ENCODE results near the gene MICA.
A peak's percentile ranks its signal among the peaks of the same experiment; 100 is the strongest.
"Not testable (repeated sequence)": the region's sequence is repeated elsewhere in the genome, so short reads cannot be mapped to it uniquely, and the experiment has no call there.

Gene MICA

DNA sequence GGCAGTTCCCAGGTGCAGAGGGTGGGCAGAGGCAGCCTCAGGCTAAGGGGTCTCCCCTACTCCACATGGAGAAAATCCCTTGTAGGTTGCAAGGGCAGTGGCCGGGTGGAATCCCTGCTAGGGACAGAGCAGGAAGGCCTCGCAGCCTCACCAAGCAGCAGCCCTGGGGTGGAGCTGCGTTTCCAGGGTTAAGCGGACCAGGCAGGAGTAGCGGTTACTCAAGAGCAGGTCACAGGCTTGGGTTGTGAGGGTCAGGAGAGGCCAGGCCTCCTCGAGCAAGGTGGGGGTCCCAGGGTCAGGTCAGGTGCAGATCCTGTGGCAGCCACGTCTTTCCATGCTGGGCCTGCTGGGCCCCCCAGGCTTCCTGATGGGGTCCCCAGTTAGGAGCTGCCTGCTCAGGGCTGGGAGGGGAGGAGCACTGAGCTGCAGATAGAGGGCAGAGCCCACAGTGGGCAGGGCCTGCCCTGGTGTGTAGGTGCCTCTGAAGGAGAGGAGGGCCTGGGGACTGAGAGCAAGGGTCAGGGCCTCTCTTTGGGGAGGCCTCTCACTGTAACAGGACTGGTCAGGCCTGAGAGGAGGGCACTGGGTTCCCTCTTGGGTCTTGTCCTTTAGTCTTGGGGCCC, 10.9 kb downstream of the MICA start:
- not testable (repeated sequence) for DNase-seq

- no peak for DNase-seq
These were observed 11.4 kb downstream of the MICA start for GRCh38 chr6:31414771-31415265.

DNA sequence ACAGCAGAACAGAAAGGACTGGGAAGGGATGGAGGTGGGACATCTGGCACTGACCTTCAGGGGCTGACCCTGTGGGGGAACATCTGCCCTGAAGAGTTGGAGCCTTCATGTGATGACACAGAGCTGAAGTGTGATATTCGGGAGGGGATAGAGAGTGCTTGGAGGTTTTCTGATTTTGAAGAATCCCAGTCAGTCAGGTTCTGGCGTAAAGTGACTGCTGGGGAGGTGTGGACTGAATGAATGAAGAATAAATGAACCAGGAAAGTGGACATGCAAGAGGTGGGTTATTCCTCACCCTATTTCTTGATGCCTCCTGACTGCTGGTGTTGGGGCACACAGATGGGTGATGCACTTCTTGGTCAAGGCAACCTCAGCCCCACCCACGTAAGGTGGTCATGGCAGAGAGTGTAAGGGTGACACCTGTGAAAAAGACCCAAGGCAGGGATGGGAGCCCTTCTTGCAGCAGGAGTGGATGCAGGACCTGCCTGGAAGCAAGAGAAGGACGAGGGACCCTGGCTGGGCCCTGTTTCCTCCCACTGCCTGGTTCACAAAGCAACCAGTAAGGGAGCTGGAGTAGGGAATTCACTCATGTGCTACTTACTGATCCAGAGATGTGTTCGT, 13.1 kb downstream of the MICA start:
- no peak for DNase-seq

DNA sequence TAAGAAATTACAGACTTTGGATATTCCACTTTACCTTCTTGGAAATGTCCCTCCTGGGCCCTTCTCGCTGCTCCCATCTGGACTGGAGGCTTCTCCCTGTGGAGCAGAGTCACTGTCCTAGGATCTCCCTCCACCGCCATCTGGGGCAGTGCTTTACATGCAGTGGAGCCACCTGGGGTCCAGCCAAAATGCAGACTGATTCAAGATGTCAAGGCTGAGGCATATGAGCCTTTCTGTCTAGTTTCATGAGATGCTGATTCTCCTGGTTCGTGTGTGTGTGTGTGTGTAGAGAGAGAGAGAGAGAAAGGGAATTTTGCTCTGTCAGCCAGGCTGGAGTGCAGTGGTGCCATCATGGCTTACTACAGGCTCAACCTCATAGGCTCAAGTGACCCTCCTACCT, 14.9 kb downstream of the MICA start:
- DNase-seq, result no peak

DNA sequence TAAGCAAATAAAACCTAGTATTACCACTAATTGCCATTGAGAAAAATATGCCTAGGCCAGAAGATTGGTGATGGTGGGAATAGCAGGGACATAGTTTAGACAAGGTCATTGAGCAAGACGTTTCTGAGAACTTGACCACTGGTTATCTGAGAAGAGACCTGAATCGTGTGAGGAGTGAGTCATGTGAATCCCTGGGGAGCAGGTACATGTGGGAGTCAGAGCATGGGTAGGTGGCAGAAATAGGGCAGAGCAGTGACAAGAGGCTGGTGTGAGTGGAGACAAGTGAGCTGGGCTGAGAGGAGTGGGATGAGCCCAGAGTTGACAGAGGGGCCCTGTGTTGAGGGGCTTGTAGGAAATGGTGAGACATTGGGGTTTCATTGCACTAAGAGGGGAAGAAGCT, 16.4 kb downstream of the MICA start:
- DNase-seq, result no peak

DNA sequence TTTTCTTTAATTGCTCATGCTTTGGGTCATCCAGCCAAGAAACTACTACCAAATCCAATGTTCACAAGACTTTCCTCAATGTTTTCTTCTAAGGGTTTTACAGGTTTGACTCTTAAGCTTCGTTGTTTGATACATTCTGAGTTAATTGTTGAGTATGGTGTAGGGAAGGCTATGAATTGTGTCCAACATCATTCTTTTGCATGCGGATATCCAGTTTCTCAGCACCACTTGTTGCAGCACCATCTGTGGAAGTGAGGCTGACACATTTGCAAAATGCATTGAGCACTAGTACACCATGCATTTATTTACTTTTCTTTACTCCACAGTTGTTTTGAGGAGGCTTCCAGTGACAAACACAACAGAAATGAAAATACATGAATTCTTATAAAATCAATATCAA, 17.2 kb downstream of the MICA start:
- no peak for DNase-seq

- no peak for DNase-seq
These were observed 19.2 kb downstream of the MICA start for GRCh38 chr6:31422587-31422986.

DNA sequence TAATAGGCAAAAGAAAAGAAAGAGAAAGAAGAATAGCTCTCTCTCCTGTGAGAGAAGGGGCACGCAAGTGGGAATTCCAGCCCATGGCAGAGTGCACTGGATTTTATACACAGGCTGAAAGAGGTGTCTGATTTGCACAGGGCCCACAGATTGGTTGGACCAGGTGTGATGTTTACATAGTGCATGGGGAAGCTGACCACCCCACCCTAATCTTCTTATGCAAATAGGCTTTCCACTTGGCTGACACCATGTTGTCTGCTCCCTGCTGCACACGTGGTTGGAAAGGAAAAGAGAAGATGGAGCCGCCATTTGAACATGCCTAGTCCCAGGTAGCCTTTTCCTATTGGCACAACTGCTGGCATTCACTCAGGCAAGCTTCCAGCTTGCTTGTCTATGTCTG, 20.2 kb downstream of the MICA start:
- no peak for DNase-seq

GRCh38 chr6:31426395-31427354, 23.3 kb downstream of the MICA start:
- peak in 1 of 5 experiments; percentile 21 for DNase-seq

DNA sequence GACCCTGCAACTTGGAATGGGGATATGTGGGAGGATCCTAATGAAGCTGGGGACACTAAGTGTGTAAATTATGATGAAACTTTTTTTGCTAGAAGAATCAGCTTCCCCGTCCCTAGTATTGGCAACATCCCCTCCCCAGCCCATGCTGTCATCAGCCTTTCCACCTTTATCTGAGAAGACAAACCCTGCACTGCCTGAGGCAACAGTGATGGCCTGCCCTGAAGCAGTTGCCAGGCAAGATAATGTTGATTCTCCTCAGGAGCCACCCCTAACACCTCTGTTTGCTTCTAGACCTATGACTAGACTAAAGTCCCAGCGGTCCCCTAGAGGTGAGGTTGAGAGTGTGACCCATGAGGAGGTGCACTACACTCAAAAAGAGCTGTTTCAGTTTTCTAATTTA, 27.1 kb downstream of the MICA start:
- no peak for DNase-seq

DNA sequence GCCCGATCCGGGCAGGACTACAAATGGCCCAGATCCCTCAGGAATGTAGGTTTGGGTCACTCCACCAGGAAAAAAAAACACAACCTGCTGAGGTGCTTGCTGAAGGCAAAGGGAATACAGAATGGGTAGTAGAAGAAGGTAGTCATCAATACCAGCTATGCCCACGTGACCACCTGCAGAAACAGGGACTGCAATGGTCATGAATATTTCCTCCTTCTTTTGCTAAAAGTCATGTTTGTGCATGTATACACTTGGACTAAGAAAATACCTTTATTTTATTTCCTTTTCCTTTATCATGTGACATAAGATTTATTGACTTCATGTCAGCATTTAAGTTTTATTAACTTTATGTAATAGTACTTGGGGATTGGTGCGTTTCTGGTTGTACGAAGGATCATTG, 31.7 kb downstream of the MICA start:
- DNase-seq, result not testable (repeated sequence)

DNA sequence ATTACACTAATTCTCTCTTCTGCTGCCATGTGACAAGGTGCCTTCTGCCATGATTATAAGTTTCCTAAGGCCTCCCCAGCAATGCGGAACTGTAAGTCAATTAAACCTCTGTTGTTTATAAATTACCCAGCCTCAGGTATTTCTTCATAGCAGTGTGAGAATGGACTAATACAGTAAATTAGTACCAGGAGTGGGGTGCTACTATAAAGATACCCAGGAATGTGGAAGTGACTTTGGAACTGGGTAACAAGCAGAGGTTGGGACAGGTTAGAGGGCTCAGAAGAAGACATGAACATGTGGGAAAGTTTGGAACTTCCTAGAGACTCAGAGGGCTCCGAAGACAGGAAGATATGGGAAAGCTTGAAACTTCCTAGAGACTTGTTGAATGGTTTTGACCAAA, 34.8 kb downstream of the MICA start:
- no peak for DNase-seq

GRCh38 chr6:31438677-31439076, 35.3 kb downstream of the MICA start:
- no peak for DNase-seq

- peak in 4 of 5 experiments; percentile 63 to 81 (median 72) for DNase-seq
These were observed 38.2 kb downstream of the MICA start for GRCh38 chr6:31441365-31442267.

- DNase-seq, result no peak
These were observed 43.1 kb downstream of the MICA start for GRCh38 chr6:31446481-31446880.

GRCh38 chr6:31446999-31447789, 43.8 kb downstream of the MICA start:
- DNase-seq, result not testable (repeated sequence)

- DNase-seq, result no peak
These were observed 47.4 kb downstream of the MICA start for GRCh38 chr6:31450751-31451150.

DNA sequence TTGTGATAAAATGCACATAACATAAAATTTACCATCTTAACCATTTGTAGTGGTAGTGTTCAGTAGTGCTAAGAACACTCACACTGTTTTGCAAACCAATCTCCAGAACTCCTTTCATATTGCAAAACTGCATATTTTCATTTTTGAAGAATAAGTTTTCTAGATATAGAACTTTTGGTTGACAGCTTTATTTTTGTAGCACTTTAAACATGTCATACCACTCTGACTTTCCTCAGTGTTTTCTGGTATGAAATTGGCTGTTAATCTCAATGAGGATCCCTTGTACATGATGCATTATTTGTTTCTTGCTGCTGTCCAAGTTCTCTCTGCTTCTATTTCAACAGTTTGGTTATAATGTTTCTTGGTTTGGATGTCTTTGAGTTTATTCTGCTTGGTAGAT, 49.5 kb downstream of the MICA start:
- no peak for DNase-seq

GRCh38 chr6:31453259-31453658, 49.9 kb downstream of the MICA start:
- DNase-seq, result no peak

DNA sequence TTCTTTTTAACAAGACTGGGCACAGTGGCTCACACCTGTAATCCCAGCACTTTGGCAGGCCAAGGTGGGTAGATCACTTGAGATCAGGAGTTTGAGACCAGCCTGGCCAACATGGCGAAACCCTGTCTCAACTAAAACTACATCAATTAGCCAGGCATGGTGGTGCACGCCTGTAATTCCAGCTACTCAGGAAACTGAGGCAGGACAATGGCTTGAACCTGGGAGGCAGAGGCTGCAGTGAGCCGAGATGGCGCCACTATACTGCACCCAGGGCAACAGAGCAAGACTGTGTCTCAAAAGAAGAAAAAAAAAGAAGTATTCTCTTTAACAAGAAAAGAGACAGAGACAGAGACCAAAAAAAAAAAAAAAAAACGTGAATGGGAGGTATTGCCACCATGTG, 56.5 kb downstream of the MICA start:
- DNase-seq, result not testable (repeated sequence)

- no peak for DNase-seq
These were observed 57.1 kb downstream of the MICA start for GRCh38 chr6:31460361-31461025.

Measured in T-helper 2 cell (primary cell).